A673 (cell line): Measurements from ENCODE around the gene ISL2.

Experiments used
- CTCF ChIP-seq: fragments of 300-800, 200-600 bp; sonication (generic); conservative IDR thresholded peaks from 2 replicates; pipeline ENCODE4 v1.5.1; 2017; ENCODE audit warnings: low read depth, mild to moderate bottlenecking, antibody characterized with exemption, low read length, moderate library complexity, mixed read lengths
- EZH2 ChIP-seq: fragments of 200-600 bp; sonication (generic); IDR thresholded peaks from 2 replicates; pipeline ENCODE4 v1.6.1; 2017; ENCODE audit warnings: borderline replicate concordance, low read depth, mild to moderate bottlenecking, mixed read lengths, antibody characterized with exemption, low read length; ENCODE audit not compliant: poor library complexity, severe bottlenecking

GRCh38 chr15:76293361-76293760 lies 43.2 kb upstream of the ISL2 start:
- TF ChIP-seq CTCF (no peak), EZH2 (no peak)
